AG09319 (cell line): Measurements from ENCODE around the gene MMAB.

Source experiments
- DNase-seq: peaks from one replicate; pipeline ENCODE4 v3.0.0-alpha.2; 2010; ENCODE audit warnings: low read depth; ENCODE audit errors: extremely low read depth
- CTCF ChIP-seq: IDR thresholded peaks from 2 replicates; pipeline ENCODE4 v1.5.1; 2011; ENCODE audit warnings: low read depth, mild to moderate bottlenecking, inconsistent platforms, low read length, moderate library complexity

Gene MMAB

GRCh38 chr12:109531411-109531810, 41.9 kb downstream of the MMAB start:
- DNase-seq, result no peak
- TF ChIP-seq CTCF, result no peak

- no peak for TF ChIP-seq CTCF
- DNase-seq, result no peak
These were observed 43.3 kb downstream of the MMAB start for GRCh38 chr12:109529691-109530640.

- no peak for DNase-seq
- TF ChIP-seq CTCF, result no peak
These were observed 45.7 kb downstream of the MMAB start for GRCh38 chr12:109527489-109528123.

DNA sequence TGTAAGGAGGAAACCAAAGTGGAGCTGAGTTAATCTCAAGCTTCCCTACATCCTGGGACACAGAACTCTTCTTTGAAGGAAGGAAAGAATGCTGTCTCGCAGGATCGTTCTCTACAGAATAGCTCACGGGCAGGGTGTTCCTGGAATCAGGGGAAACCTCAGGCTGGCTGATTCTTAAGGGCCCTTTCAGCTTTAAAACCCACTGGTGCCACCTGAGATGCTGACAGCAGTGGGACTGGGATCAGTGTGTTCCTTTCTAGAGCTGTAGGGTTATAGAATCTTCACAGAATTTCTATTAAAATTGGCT, 48.1 kb downstream of the MMAB start:
- DNase-seq, result no peak
- TF ChIP-seq CTCF, result no peak

- no peak for DNase-seq
- TF ChIP-seq CTCF, result no peak
These were observed 48.6 kb downstream of the MMAB start for GRCh38 chr12:109524466-109525278.

- no peak for TF ChIP-seq CTCF
- no peak for DNase-seq
These were observed 49.8 kb downstream of the MMAB start for GRCh38 chr12:109523504-109523903.
